OCI-LY7 (cell line): Measurements from ENCODE around the gene SRGAP2B. TPM values are rescaled to one million over a fixed set of nuclear protein-coding genes. Genes with fewer than 3 reads are reported as not detected.
"Not testable (repeated sequence)": the region's sequence is repeated elsewhere in the genome, so short reads cannot be mapped to it uniquely, and the experiment has no call there.

Experiments
- BruUV-seq: library from RNA; stranded (reverse); fragments of 400-500 nt; replicated peaks from 2 replicates; lab custom pipeline; 2021; lab: Mats Ljungman, UMichigan
- CTCF ChIA-PET: fragments of 300-600 bp; sonication (Branson Sonifier 250); formaldehyde crosslinking; loops from one replicate; lab custom pipeline; 2022; ENCODE audit warnings: antibody characterized with exemption; ENCODE audit not compliant: unreplicated experiment; lab: Charles Lee
- POLR2A ChIA-PET: fragments of 300-600 bp; sonication (Branson Sonifier 250); formaldehyde crosslinking; loops from one replicate; lab custom pipeline; 2022; ENCODE audit warnings: antibody characterized with exemption; lab: Charles Lee
- DNase-seq: peaks from one replicate; pipeline ENCODE4 v3.0.0-alpha.2; 2015; ENCODE audit warnings: low spot score
- H2AFZ ChIP-seq: fragments of 200-600 bp; sonication (generic), shearing (Covaris generic); 2 replicates; pipeline ENCODE4 v1.6.1; 2014; ENCODE audit warnings: mild to moderate bottlenecking, antibody characterized with exemption, low read length, moderate library complexity
- H3K27ac ChIP-seq: fragments of 200-600 bp; sonication (generic); 2 replicates; pipeline ENCODE4 v1.5.1; 2014; ENCODE audit warnings: mixed run types, low read depth, mild to moderate bottlenecking, moderate library complexity, low read length, inconsistent platforms; ENCODE audit not compliant: poor library complexity, severe bottlenecking
- H3K36me3 ChIP-seq: fragments of 200-600 bp; sonication (generic); 2 replicates; pipeline ENCODE4 v1.6.1; 2014; ENCODE audit warnings: mild to moderate bottlenecking, antibody characterized with exemption, low read length, moderate library complexity, mixed read lengths; ENCODE audit not compliant: insufficient read depth
- H3K4me1 ChIP-seq: fragments of 200-600 bp; sonication (generic); 2 replicates; pipeline ENCODE4 v1.5.1; 2014; ENCODE audit warnings: mild to moderate bottlenecking, low read length; ENCODE audit not compliant: insufficient read depth, poor library complexity, severe bottlenecking
- H3K4me2 ChIP-seq: fragments of 200-600 bp; sonication (generic); 2 replicates; pipeline ENCODE4 v1.6.1; 2014; ENCODE audit warnings: mild to moderate bottlenecking, low read length
- H3K4me3 ChIP-seq: fragments of 200-600 bp; sonication (generic); 2 replicates; pipeline ENCODE4 v1.5.1; 2014; ENCODE audit warnings: mild to moderate bottlenecking, low read depth, low read length; ENCODE audit not compliant: poor library complexity, severe bottlenecking
- H3K79me2 ChIP-seq: fragments of 200-600 bp; sonication (generic); 2 replicates; pipeline ENCODE4 v1.6.1; 2016; ENCODE audit warnings: low read depth, mild to moderate bottlenecking, low read length, moderate library complexity, mixed read lengths; ENCODE audit not compliant: insufficient read depth
- H3K9me2 ChIP-seq: fragments of 200-600 bp; sonication (generic); 2 replicates; pipeline ENCODE4 v1.6.1; 2016; ENCODE audit warnings: mild to moderate bottlenecking, low read length, mixed read lengths; ENCODE audit not compliant: insufficient read depth
- H3K9me3 ChIP-seq: fragments of 200-600 bp; sonication (generic); 2 replicates; pipeline ENCODE4 v1.6.1; 2014; ENCODE audit warnings: mild to moderate bottlenecking, mixed run types, low read length, mixed read lengths
- H4K20me1 ChIP-seq: fragments of 200-600 bp; sonication (generic); 2 replicates; pipeline ENCODE4 v1.6.1; 2014; ENCODE audit warnings: mild to moderate bottlenecking, antibody characterized with exemption, low read length, moderate library complexity, mixed read lengths; ENCODE audit not compliant: insufficient read depth
- intact Hi-C: fragments of 100-400 bp; cut with micrococcal nuclease; formaldehyde crosslinking; loops from one replicate; pipeline ENCODE4 v1.10.0; 2022; ENCODE audit not compliant: unreplicated experiment
- total RNA-seq, 2 experiments: library from RNA; depleted of rRNA in 1 of 2; stranded (reverse); fragments of >200 nt in 1 of 2; shearing (Covaris generic) in 1 of 2; gene quantifications; 2 replicates each; pipeline ENCODE4 v1.2.3, GENCODE V29; 2014 to 2022

The SRGAP2B gene
- total RNA-seq, 2 experiments from 2014 or later: 22.1 to 36.5 TPM

DNA sequence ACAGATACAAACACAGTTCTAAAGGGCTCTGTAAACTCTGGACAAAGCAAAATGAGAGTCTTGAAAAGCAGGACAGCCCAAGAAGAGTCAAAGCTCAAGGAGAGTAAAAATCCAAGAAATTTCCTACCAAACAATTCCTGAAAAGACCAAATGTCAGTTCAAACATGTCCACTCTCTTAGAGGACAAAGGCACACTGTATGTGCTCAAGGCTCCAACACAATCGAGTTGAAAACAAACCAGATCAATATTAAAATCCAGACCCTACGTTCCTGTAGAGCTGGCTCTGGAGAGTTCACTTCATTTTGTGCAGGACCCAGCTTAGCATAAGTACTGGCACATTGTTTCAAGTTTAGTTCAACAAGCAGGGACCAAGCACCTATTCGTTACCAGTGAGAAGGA, 90.0 kb downstream of the SRGAP2B start:
- BruUV-seq, H3K4me1 ChIP-seq, H3K9me3 ChIP-seq, H3K9me2 ChIP-seq, H3K27ac ChIP-seq, intact Hi-C loops, H3K36me3 ChIP-seq, H3K4me3 ChIP-seq, POLR2A ChIA-PET, CTCF ChIA-PET, H3K4me2 ChIP-seq, DNase-seq, H3K79me2 ChIP-seq, H2AFZ ChIP-seq, H4K20me1 ChIP-seq: not testable (repeated sequence)

- BruUV-seq, H3K4me2 ChIP-seq, H3K9me2 ChIP-seq, H3K27ac ChIP-seq, H3K4me1 ChIP-seq, H4K20me1 ChIP-seq, CTCF ChIA-PET, H3K9me3 ChIP-seq, H2AFZ ChIP-seq, H3K79me2 ChIP-seq, intact Hi-C loops, DNase-seq, POLR2A ChIA-PET, H3K36me3 ChIP-seq, H3K4me3 ChIP-seq: not testable (repeated sequence)
Observed at GRCh38 chr1:145001381-145001780, 93.7 kb downstream of the SRGAP2B start.

GRCh38 chr1:145000743-145001326, 94.3 kb downstream of the SRGAP2B start:
- H3K4me1 ChIP-seq, H2AFZ ChIP-seq, H4K20me1 ChIP-seq, POLR2A ChIA-PET, H3K9me3 ChIP-seq, H3K9me2 ChIP-seq, H3K79me2 ChIP-seq, intact Hi-C loops, BruUV-seq, H3K4me3 ChIP-seq, H3K36me3 ChIP-seq, H3K4me2 ChIP-seq, CTCF ChIA-PET, DNase-seq, H3K27ac ChIP-seq: not testable (repeated sequence)

GRCh38 chr1:145000074-145000742, 94.9 kb downstream of the SRGAP2B start:
- H2AFZ ChIP-seq, H4K20me1 ChIP-seq, H3K79me2 ChIP-seq, CTCF ChIA-PET, H3K4me1 ChIP-seq, intact Hi-C loops, H3K4me2 ChIP-seq, POLR2A ChIA-PET, H3K4me3 ChIP-seq, H3K36me3 ChIP-seq, H3K27ac ChIP-seq, H3K9me3 ChIP-seq, BruUV-seq, DNase-seq, H3K9me2 ChIP-seq: not testable (repeated sequence)

DNA sequence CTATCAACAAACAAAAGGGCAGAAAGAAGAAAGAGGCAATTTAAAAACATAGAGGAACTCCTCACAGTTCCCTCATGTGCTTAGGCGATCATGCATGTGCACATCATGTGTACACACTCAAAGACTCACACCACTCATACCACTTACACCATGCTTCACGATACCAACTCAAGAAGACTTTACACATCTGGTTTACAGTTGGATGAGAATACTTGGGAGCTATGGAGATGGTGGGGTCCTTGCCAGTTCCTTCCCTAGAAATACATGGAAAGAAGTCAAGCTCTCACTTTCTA, 96.2 kb downstream of the SRGAP2B start:
- H3K36me3 ChIP-seq, DNase-seq, intact Hi-C loops, POLR2A ChIA-PET, H4K20me1 ChIP-seq, H3K4me2 ChIP-seq, H3K9me3 ChIP-seq, H2AFZ ChIP-seq, H3K79me2 ChIP-seq, H3K4me3 ChIP-seq, CTCF ChIA-PET, H3K4me1 ChIP-seq, H3K27ac ChIP-seq, H3K9me2 ChIP-seq, BruUV-seq: not testable (repeated sequence)

DNA sequence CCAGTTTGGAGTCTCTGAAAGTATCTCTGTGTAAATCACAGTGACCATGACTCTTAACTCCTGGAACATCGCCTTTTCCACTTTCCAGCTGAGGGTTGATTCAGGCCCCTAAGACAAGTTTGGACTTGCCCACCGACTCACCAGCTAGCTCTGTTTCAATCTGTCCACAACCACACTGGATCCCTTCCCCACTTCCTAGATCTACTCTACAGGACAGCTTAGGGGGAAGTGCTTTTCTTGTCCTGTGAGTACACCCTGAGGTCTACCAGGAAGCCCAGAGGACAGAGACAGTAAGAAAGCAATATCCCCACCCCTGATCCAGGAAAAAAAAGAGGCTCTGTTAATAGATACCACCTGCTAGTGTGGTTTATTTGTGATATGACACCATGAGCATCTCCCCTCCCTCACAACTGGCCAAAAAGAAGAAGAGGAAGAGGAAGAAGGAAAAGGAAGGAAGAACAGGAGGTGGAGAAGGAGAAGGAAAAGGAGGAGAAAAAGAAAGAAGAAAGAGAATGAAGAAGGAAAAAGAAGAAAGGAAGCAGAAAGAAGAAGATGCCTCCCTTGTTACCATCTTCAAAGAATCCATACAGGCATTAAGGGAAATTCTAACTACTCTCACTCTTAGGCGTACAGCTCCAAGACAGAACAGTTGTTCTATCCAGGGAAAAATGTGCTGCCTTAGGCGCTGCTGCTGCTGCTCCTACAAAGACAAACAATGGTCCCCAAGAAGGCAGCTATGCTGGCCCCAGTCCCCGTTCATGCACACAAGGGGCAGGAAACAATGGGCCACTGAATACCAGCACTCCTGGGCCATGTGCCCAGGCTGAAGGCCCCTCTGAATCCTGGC, 96.8 kb downstream of the SRGAP2B start:
- intact Hi-C loops, H3K9me3 ChIP-seq, H3K4me1 ChIP-seq, H3K9me2 ChIP-seq, H3K27ac ChIP-seq, BruUV-seq, H3K4me3 ChIP-seq, H2AFZ ChIP-seq, POLR2A ChIA-PET, H3K36me3 ChIP-seq, H3K79me2 ChIP-seq, CTCF ChIA-PET, DNase-seq, H4K20me1 ChIP-seq, H3K4me2 ChIP-seq: not testable (repeated sequence)
